DMS153 treated with DMSO at 0.1 percent for 48 hours (cell line): ENCODE results near the gene PRMT5.
"Not testable (repeated sequence)": the region's sequence is repeated elsewhere in the genome, so short reads cannot be mapped to it uniquely, and the experiment has no call there.

Experiments
- DNase-seq: peaks from one replicate; lab custom pipeline; 2025; ENCODE audit not compliant: unreplicated experiment; lab: John Stamatoyannopoulos, UW

The PRMT5 gene

GRCh38 chr14:22929104-22929960, at the start of gene PRMT5:
PRMT5 (minus strand) TSS chr14:22929376; CDS start chr14:22929361, 15 bp downstream.
- peak; percentile 99 for DNase-seq

GRCh38 chr14:22978487-22978837, 49.3 kb upstream of the PRMT5 start:
- no peak for DNase-seq

GRCh38 chr14:22977684-22978486, 48.7 kb upstream of the PRMT5 start:
- DNase-seq: no peak

GRCh38 chr14:22977434-22977683, 48.2 kb upstream of the PRMT5 start:
- no peak for DNase-seq

- no peak for DNase-seq
Observed at GRCh38 chr14:22976620-22977433, 47.7 kb upstream of the PRMT5 start.

GRCh38 chr14:22974530-22975313, 45.5 kb upstream of the PRMT5 start:
- no peak for DNase-seq

- peak; percentile 61 for DNase-seq
Observed at GRCh38 chr14:22973217-22974032, 44.2 kb upstream of the PRMT5 start.

- DNase-seq: no peak
Observed at GRCh38 chr14:22972313-22972930, 43.2 kb upstream of the PRMT5 start.

- no peak for DNase-seq
Observed at GRCh38 chr14:22971152-22971551, 42.0 kb upstream of the PRMT5 start.

- DNase-seq: no peak
Observed at GRCh38 chr14:22966783-22967269, 37.6 kb upstream of the PRMT5 start.

- not testable (repeated sequence) for DNase-seq
Observed at GRCh38 chr14:22965916-22966782, 37.0 kb upstream of the PRMT5 start.

GRCh38 chr14:22962061-22962676, 33.0 kb upstream of the PRMT5 start:
- no peak for DNase-seq

- DNase-seq: no peak
Observed at GRCh38 chr14:22955702-22956569, 26.8 kb upstream of the PRMT5 start.

- DNase-seq: no peak
Observed at GRCh38 chr14:22952418-22952817, 23.2 kb upstream of the PRMT5 start.

- not testable (repeated sequence) for DNase-seq
Observed at GRCh38 chr14:22951795-22952194, 22.6 kb upstream of the PRMT5 start.

GRCh38 chr14:22945642-22946041, 16.5 kb upstream of the PRMT5 start:
- DNase-seq: no peak

- DNase-seq: no peak
Observed at GRCh38 chr14:22939684-22940083, 10.5 kb upstream of the PRMT5 start.
